Smooth muscle cell (in vitro differentiated cells): ENCODE results near the gene GRIN2A. TPM values are rescaled to one million over a fixed set of nuclear protein-coding genes. Genes with fewer than 3 reads are reported as not detected.

Experiments used
- DNase-seq: peaks from one replicate; lab custom pipeline; 2025; ENCODE audit not compliant: unreplicated experiment; lab: John Stamatoyannopoulos, UW
- H2AFZ ChIP-seq: fragments of 200-600 bp; sonication (generic); 2 replicates; pipeline ENCODE4 v1.6.0; 2016; ENCODE audit warnings: antibody characterized with exemption, low read depth, mild to moderate bottlenecking
- H3F3A ChIP-seq: fragments of 200-600 bp; sonication (generic); 2 replicates; pipeline ENCODE4 v1.6.0; 2017; ENCODE audit warnings: antibody characterized with exemption, low read depth
- H3K27ac ChIP-seq: fragments of 200-600 bp; sonication (generic); 2 replicates; pipeline ENCODE4 v1.5.1; 2016; ENCODE audit warnings: low read depth, mild to moderate bottlenecking
- H3K27me3 ChIP-seq: fragments of 200-600 bp; sonication (generic); 2 replicates; pipeline ENCODE4 v1.6.1; 2016; ENCODE audit warnings: low read depth, mild to moderate bottlenecking
- H3K36me3 ChIP-seq: fragments of 200-600 bp; sonication (generic); 2 replicates; pipeline ENCODE4 v1.5.1; 2016; ENCODE audit warnings: low read depth
- H3K4me1 ChIP-seq: fragments of 200-600 bp; sonication (generic); 2 replicates; pipeline ENCODE4 v1.5.1; 2016; ENCODE audit warnings: low read depth
- H3K4me2 ChIP-seq: fragments of 200-600 bp; sonication (generic); 2 replicates; pipeline ENCODE4 v1.6.0; 2016; ENCODE audit warnings: mild to moderate bottlenecking
- H3K4me3 ChIP-seq: fragments of 200-600 bp; sonication (generic); 2 replicates; pipeline ENCODE4 v1.5.1; 2016; ENCODE audit warnings: mild to moderate bottlenecking
- H3K79me2 ChIP-seq: fragments of 200-600 bp; sonication (generic); 2 replicates; pipeline ENCODE4 v1.6.0; 2016; ENCODE audit warnings: low read depth, mild to moderate bottlenecking
- H3K9ac ChIP-seq: fragments of 200-600 bp; sonication (generic); 2 replicates; pipeline ENCODE4 v1.6.0; 2016; ENCODE audit warnings: low read depth
- H3K9me3 ChIP-seq: fragments of 200-600 bp; sonication (generic); replicated peaks from 2 replicates; pipeline ENCODE4 v1.5.1; 2016; ENCODE audit warnings: low read depth
- H4K20me1 ChIP-seq: fragments of 200-600 bp; sonication (generic); 2 replicates; pipeline ENCODE4 v1.6.0; 2016; ENCODE audit warnings: low read depth
- CTCF ChIP-seq: fragments of 200-600 bp; sonication (generic); IDR thresholded peaks from 2 replicates; pipeline ENCODE4 v1.5.1; 2017; ENCODE audit warnings: borderline replicate concordance, mild to moderate bottlenecking, antibody characterized with exemption; ENCODE audit not compliant: insufficient read depth, poor library complexity, severe bottlenecking
- WGBS: methylation state at CpG from one replicate; pipeline ENCODE4 v1.1.7; 2016; ENCODE audit warnings: low lambda C conversion rate; 5-methylcytosine and 5-hydroxymethylcytosine counted together
- polyA plus RNA-seq: library from polyadenylated mRNA; unstranded; fragments of >200 nt; fragmentation: Nextera tagmentation; extraction: Ambion mirVana; gene quantifications from 2 replicates; pipeline ENCODE4 v1.2.1, GENCODE V29; 2016
- total RNA-seq: library from RNA; depleted of rRNA; stranded (reverse); fragments of >200 nt; gene quantifications from 2 replicates; pipeline ENCODE4 v1.2.3, GENCODE V29; 2014

GRIN2A gene
- total and polyA plus RNA-seq, 2 experiments from 2014 or later = 0.02 to 0.13 TPM

- Histone ChIP-seq H4K20me1 (no peaks in the 10 kb centered on the region), H3K4me1 (no peaks in the 10 kb centered on the region), H3K4me3 (no peak overlapping the region), H3K4me2 (no peak overlapping the region), H3K36me3 (no peaks in the 10 kb centered on the region), H3K27ac (no peak overlapping the region), H2AFZ (no peak overlapping the region), H3K9ac (no peak overlapping the region), H3F3A (no peaks in the 10 kb centered on the region), H3K9me3 (no peaks in the 10 kb centered on the region), H3K27me3 (no peaks in the 10 kb centered on the region), H3K79me2 (no peaks in the 10 kb centered on the region)
- 71% methylated on average over 3 of the region's 3 CpGs for WGBS
- no peak for TF ChIP-seq CTCF
- DNase-seq = no peak
Measured at GRCh38 chr16:9906218-9906617, 276.0 kb downstream of the GRIN2A start.

DNA sequence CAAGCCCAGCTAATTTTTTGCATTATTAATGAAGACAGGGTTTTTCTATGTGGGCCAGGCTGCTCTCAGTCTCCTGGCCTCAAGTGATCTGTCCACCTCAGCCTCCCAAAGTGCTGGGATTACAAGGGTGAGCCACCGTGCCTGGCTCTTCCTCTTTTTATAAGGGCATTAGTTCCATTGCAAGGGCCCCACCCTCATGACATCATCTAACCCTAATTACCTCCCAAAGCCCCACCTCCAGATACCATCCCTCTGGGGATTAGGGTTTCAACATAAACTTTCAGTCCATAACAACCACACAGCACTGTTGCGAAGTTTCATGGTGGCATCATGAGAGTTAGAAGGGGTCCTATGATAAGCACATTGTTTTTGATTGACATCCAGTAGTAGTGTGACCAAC lies 277.7 kb downstream of the GRIN2A start:
- Histone ChIP-seq H3F3A (no peaks in the 10 kb centered on the region), H3K27ac (no peak overlapping the region), H3K36me3 (no peaks in the 10 kb centered on the region), H3K4me1 (no peaks in the 10 kb centered on the region), H3K9ac (no peak overlapping the region), H3K9me3 (no peaks in the 10 kb centered on the region), H3K4me2 (no peak overlapping the region), H3K4me3 (no peak overlapping the region), H4K20me1 (no peaks in the 10 kb centered on the region), H2AFZ (no peak overlapping the region), H3K27me3 (no peaks in the 10 kb centered on the region), H3K79me2 (no peaks in the 10 kb centered on the region)
- DNase-seq = no peak
- WGBS = 78% methylated on average over 2 of the region's 2 CpGs
- no peak for TF ChIP-seq CTCF

DNA sequence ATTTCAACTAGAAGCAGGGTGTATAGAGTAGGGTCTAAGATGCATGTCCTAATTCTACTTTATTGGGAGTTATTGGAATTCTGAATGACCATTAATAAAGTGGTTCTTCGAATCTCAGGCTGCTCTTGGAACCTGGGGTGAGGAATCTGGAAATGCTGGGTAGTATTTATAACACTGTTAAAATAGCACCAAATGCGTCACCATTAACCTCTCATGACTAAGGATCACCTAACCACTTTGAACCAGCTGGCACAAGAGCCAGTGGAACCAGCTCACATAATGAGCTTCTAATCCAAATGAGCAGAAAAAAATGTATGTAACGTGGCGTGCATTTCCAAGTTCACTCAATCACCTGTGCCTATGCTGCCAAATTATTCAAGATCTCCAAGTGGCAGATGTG lies 281.7 kb downstream of the GRIN2A start:
- no peak overlapping the region for H3K4me2 ChIP-seq
- H3K4me3 ChIP-seq = no peak overlapping the region
- H3K36me3 ChIP-seq = no peaks in the 10 kb centered on the region
- peaks cover 2% of the 10 kb centered on the region for H3K27me3 ChIP-seq
- no peaks in the 10 kb centered on the region for H3F3A ChIP-seq
- no peaks in the 10 kb centered on the region for H3K79me2 ChIP-seq
- H3K9ac ChIP-seq = no peak overlapping the region
- no peak overlapping the region for H3K27ac ChIP-seq
- WGBS = 90% methylated on average over 4 of the region's 4 CpGs
- no peaks in the 10 kb centered on the region for H4K20me1 ChIP-seq
- DNase-seq = no peak
- no peaks in the 10 kb centered on the region for H3K4me1 ChIP-seq
- no peaks in the 10 kb centered on the region for H3K9me3 ChIP-seq
- H2AFZ ChIP-seq = no peak overlapping the region
- no peak for TF ChIP-seq CTCF

GRCh38 chr16:9898555-9898954 lies 283.7 kb downstream of the GRIN2A start:
- no peak overlapping the region for H3K9ac ChIP-seq
- 52% methylated on average over 4 of the region's 4 CpGs for WGBS
- no peaks in the 10 kb centered on the region for H4K20me1 ChIP-seq
- no peak overlapping the region for H3K4me3 ChIP-seq
- H3K27ac ChIP-seq = no peak overlapping the region
- no peak overlapping the region for H2AFZ ChIP-seq
- H3K36me3 ChIP-seq = no peaks in the 10 kb centered on the region
- H3K4me1 ChIP-seq = no peaks in the 10 kb centered on the region
- TF ChIP-seq CTCF = no peak
- no peaks in the 10 kb centered on the region for H3K9me3 ChIP-seq
- no peak for DNase-seq
- peaks cover 9% of the 10 kb centered on the region for H3K27me3 ChIP-seq
- H3K4me2 ChIP-seq = no peak overlapping the region
- no peaks in the 10 kb centered on the region for H3F3A ChIP-seq
- H3K79me2 ChIP-seq = no peaks in the 10 kb centered on the region
